ENCODE measurements around the gene PURA. TPM values are rescaled to one million over a fixed set of nuclear protein-coding genes. Genes with fewer than 3 reads are reported as not detected.

PURA gene
- total and polyA plus RNA-seq, 2 donors (not counting 3 experiments of a cell fraction or from before 2014, with no cell fraction given) = 1.3 to 8.2 TPM

DNA sequence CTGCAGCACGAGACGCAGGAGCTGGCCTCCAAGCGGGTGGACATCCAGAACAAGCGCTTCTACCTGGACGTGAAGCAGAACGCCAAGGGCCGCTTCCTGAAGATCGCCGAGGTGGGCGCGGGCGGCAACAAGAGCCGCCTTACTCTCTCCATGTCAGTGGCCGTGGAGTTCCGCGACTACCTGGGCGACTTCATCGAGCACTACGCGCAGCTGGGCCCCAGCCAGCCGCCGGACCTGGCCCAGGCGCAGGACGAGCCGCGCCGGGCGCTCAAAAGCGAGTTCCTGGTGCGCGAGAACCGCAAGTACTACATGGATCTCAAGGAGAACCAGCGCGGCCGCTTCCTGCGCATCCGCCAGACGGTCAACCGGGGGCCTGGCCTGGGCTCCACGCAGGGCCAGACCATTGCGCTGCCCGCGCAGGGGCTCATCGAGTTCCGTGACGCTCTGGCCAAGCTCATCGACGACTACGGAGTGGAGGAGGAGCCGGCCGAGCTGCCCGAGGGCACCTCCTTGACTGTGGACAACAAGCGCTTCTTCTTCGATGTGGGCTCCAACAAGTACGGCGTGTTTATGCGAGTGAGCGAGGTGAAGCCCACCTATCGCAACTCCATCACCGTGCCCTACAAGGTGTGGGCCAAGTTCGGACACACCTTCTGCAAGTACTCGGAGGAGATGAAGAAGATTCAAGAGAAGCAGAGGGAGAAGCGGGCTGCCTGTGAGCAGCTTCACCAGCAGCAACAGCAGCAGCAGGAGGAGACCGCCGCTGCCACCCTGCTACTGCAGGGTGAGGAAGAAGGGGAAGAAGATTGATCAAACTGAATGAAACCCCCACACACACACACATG is 654 bp downstream of the PURA start:
- TF ChIP-seq FOS (IDR thresholded peaks at IDR 0.05; ENCODE audit: borderline replicate concordance, insufficient read depth, low read length) (no peak), POLR2AphosphoS5 (IDR thresholded peaks at IDR 0.05; ENCODE audit: insufficient read depth, low read depth, low read length) (peak; percentile 44)
- dilution Hi-C loops (cut with MboI; ENCODE audit: extremely low pct_ligation_motif_present, low sequenced_read_pairs) = no loop called here
- H3K36me3 ChIP-seq (ENCODE audit: control insufficient read depth in 2 of 2, extremely low read depth in 1 of 2, insufficient read depth in 2 of 2, low read length in 2 of 2) = no peaks in the 10 kb centered on the region
- no TSS peak for BruUV-seq (replicated peaks)
- DNase-seq (ENCODE audit: low read depth, low spot score) (peak; percentile 71), FAIRE-seq (no peak)
- peaks cover 19% of the 10 kb centered on the region for H3K79me2 ChIP-seq (ENCODE audit: control insufficient read depth, insufficient read depth, low read length)
- no peaks in the 10 kb centered on the region for H3K9me3 ChIP-seq (replicated peaks; ENCODE audit: control insufficient read depth, insufficient read depth, low read length)
- H4K20me1 ChIP-seq (replicated peaks; ENCODE audit: control insufficient read depth, extremely low read depth, insufficient read depth, low read length) = peaks cover 6% of the 10 kb centered on the region
- peak overlapping the region; percentile 89 for H3K4me2 ChIP-seq (ENCODE audit: insufficient read depth, low read length)
- intact Hi-C loops (cut with micrococcal nuclease) = loop anchor here (1.0 kb wide), 2 partner anchors 7 to 30 kb away; no protein-coding TSS in a partner anchor
- H3K4me3 ChIP-seq (replicated peaks in 1 of 3; ENCODE audit: insufficient read depth in 1 of 3, low read depth in 1 of 3, low read length in 3 of 3) = peak overlapping the region; percentile 63 to 73 (median 69)
- H2AFZ ChIP-seq (ENCODE audit: low read depth, low read length) = peak overlapping the region; percentile 90
- peak overlapping the region; percentile 49 for H3K27ac ChIP-seq (ENCODE audit: insufficient read depth, low read depth, low read length)
- peaks cover 18% of the 10 kb centered on the region for H3K4me1 ChIP-seq (ENCODE audit: control insufficient read depth, extremely low read depth, insufficient read depth, low read length)
- no peaks in the 10 kb centered on the region for H3K9me1 ChIP-seq (replicated peaks; ENCODE audit: control insufficient read depth, extremely low read depth, insufficient read depth, low read length)
- ChIA-PET POLR2A (no interaction called here), CTCF (interaction anchor here (0.7 to 7.6 kb wide), 7 partner anchors 9 to 42 kb away, joined by 3 to 92 read pairs (median 4); no protein-coding TSS in a partner anchor)
- H3K9ac ChIP-seq (replicated peaks; ENCODE audit: extremely low read depth, insufficient read depth, low read length) = peak overlapping the region; percentile 74
- H3K27me3 ChIP-seq (ENCODE audit: control insufficient read depth in 2 of 2, insufficient read depth in 2 of 2, low read length in 2 of 2) = peaks cover 8 to 26% of the 10 kb centered on the region in 2 experiments

DNA sequence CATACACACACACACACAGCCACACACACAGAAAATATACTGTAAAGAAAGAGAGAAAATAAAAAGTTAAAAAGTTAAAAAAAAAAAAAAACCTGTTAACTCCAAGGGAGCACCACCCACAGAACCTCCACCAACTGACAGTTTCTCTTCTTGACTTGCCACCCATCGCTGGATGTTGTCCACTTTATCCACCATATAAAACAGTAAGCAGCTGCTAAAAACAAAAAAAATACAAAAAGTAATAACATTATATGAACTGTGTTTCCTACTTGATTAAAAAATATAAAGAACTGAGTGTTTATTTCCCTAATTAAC is 1.2 kb downstream of the PURA start:
- POLR2A ChIA-PET = no interaction called here
- no peak overlapping the region for H2AFZ ChIP-seq (ENCODE audit: low read depth, low read length)
- H3K9me3 ChIP-seq (replicated peaks; ENCODE audit: control insufficient read depth, insufficient read depth, low read length) = no peaks in the 10 kb centered on the region
- peaks cover 8 to 21% of the 10 kb centered on the region in 2 experiments for H3K27me3 ChIP-seq (ENCODE audit: control insufficient read depth in 2 of 2, insufficient read depth in 2 of 2, low read length in 2 of 2)
- CTCF ChIA-PET = interaction anchor here (1.0 to 7.6 kb wide), 5 partner anchors 8 to 42 kb away, joined by 3 to 92 read pairs (median 5); no protein-coding TSS in a partner anchor
- H3K9me1 ChIP-seq (replicated peaks; ENCODE audit: control insufficient read depth, extremely low read depth, insufficient read depth, low read length) = no peaks in the 10 kb centered on the region
- no peaks in the 10 kb centered on the region for H3K36me3 ChIP-seq (ENCODE audit: control insufficient read depth in 2 of 2, extremely low read depth in 1 of 2, insufficient read depth in 2 of 2, low read length in 2 of 2)
- peaks cover 19% of the 10 kb centered on the region for H3K79me2 ChIP-seq (ENCODE audit: control insufficient read depth, insufficient read depth, low read length)
- no peak for TF ChIP-seq POLR2AphosphoS5 (IDR thresholded peaks at IDR 0.05; ENCODE audit: insufficient read depth, low read depth, low read length)
- TF ChIP-seq JUN (IDR thresholded peaks at IDR 0.05; ENCODE audit: borderline replicate concordance, insufficient read depth, insufficient read length, low read depth) = no peak
- TF ChIP-seq EZH2 (IDR thresholded peaks at IDR 0.05; ENCODE audit: borderline replicate concordance, low read depth, low read length, severe bottlenecking) = no peak
- TF ChIP-seq MYC (IDR thresholded peaks at IDR 0.05; ENCODE audit: low read depth, low read length) = no peak
- TF ChIP-seq POLR2A (IDR thresholded peaks at IDR 0.05; ENCODE audit: low read depth, low read length) = no peak
- no peak for TF ChIP-seq FOS (IDR thresholded peaks at IDR 0.05; ENCODE audit: borderline replicate concordance, insufficient read depth, low read length)
- TF ChIP-seq, protein P1, sequence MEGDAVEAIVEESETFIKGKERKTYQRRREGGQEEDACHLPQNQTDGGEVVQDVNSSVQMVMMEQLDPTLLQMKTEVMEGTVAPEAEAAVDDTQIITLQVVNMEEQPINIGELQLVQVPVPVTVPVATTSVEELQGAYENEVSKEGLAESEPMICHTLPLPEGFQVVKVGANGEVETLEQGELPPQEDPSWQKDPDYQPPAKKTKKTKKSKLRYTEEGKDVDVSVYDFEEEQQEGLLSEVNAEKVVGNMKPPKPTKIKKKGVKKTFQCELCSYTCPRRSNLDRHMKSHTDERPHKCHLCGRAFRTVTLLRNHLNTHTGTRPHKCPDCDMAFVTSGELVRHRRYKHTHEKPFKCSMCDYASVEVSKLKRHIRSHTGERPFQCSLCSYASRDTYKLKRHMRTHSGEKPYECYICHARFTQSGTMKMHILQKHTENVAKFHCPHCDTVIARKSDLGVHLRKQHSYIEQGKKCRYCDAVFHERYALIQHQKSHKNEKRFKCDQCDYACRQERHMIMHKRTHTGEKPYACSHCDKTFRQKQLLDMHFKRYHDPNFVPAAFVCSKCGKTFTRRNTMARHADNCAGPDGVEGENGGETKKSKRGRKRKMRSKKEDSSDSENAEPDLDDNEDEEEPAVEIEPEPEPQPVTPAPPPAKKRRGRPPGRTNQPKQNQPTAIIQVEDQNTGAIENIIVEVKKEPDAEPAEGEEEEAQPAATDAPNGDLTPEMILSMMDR (IDR thresholded peaks at IDR 0.05; ENCODE audit: extremely low read depth in 1 of 2, insufficient read depth in 1 of 2, low read depth in 1 of 2, low read length in 2 of 2) = no peak
- TF ChIP-seq GATA2 (IDR thresholded peaks at IDR 0.05; ENCODE audit: insufficient read depth, insufficient read length, low read depth, low read length) = no peak
- TF ChIP-seq, protein P2, sequence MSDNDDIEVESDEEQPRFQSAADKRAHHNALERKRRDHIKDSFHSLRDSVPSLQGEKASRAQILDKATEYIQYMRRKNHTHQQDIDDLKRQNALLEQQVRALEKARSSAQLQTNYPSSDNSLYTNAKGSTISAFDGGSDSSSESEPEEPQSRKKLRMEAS (IDR thresholded peaks at IDR 0.05; ENCODE audit: insufficient read depth, insufficient read length) = no peak
- intact Hi-C loops (cut with micrococcal nuclease) (loop anchor here (1.0 kb wide), 1 partner anchor 8 kb away; no protein-coding TSS in a partner anchor), dilution Hi-C loops (cut with MboI; ENCODE audit: extremely low pct_ligation_motif_present, low sequenced_read_pairs) (no loop called here)
- peak overlapping the region; percentile 74 for H3K9ac ChIP-seq (replicated peaks; ENCODE audit: extremely low read depth, insufficient read depth, low read length)
- H3K4me3 ChIP-seq (replicated peaks in 1 of 3; ENCODE audit: insufficient read depth in 1 of 3, low read depth in 1 of 3, low read length in 3 of 3) = peak overlapping the region; percentile 63 to 73 (median 69)
- H3K4me2 ChIP-seq (ENCODE audit: insufficient read depth, low read length) = peak overlapping the region; percentile 89
- peaks cover 6% of the 10 kb centered on the region for H4K20me1 ChIP-seq (replicated peaks; ENCODE audit: control insufficient read depth, extremely low read depth, insufficient read depth, low read length)
- DNase-seq (ENCODE audit: low read depth, low spot score) (no peak), FAIRE-seq (no peak)
- H3K4me1 ChIP-seq (ENCODE audit: control insufficient read depth, extremely low read depth, insufficient read depth, low read length) = peaks cover 18% of the 10 kb centered on the region
- BruUV-seq (replicated peaks) = no TSS peak
- no peak overlapping the region for H3K27ac ChIP-seq (ENCODE audit: insufficient read depth, low read depth, low read length)
